HK-2 (cell line): ENCODE results near the gene OSCAR.

ENCODE experiments used
- DNase-seq: peaks from one replicate; pipeline ENCODE4 v3.0.0-alpha.2; 2018; ENCODE audit not compliant: unreplicated experiment

Gene OSCAR

DNA sequence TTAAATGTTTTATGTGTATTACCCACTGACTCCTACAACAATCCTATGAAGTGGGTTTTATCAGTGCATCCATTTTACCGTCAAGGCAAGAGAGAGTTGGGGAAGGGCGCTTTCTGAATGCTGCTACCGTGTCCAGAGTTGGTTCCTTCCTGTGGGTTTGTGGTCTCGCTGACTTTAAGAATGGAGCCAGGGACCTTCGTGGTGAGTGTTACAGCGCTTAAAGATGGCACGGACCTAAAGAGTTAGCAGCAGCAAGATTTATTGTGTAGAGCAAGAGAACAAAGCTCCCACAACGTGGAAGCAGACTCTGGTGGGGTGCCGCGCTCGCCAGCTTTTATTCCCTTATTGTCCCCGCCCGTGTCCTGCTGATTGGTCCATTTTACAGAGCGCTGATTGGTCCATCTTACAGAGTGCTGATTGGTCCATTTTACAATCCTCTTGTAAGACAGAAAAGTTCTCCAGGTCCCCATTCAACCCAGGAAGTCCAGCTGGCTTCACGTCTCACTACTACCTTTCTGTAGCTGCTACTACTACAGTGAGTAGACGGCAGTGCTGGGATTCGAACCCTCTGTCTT, 6.1 kb downstream of the OSCAR start:
- DNase-seq: no peak

DNA sequence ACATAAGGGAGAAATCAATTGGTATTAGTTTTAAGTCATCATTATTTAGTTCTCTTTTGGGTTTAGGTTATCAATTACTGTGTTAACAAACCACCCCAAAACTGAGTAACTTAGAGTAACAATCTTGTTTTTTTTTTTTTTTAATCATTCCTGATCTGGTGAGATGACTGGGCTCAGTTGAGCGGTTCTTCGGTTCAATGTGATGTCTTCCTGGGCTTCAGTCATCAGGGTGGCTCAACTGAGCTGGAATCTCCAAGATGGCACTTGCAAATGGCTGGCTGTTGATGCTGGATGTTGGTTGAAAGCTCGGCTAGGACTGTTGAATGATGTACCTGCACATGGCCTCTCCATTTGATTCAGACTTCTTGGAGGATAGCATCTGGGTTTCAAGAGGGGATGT, 16.2 kb downstream of the OSCAR start:
- no peak for DNase-seq

GRCh38 chr19:54081032-54081431, 19.6 kb downstream of the OSCAR start, which contains the start of gene TARM1:
Gene TARM1 (minus strand): TSS chr19:54081365. CDS start chr19:54081340, 25 bp downstream.
- DNase-seq: no peak

DNA sequence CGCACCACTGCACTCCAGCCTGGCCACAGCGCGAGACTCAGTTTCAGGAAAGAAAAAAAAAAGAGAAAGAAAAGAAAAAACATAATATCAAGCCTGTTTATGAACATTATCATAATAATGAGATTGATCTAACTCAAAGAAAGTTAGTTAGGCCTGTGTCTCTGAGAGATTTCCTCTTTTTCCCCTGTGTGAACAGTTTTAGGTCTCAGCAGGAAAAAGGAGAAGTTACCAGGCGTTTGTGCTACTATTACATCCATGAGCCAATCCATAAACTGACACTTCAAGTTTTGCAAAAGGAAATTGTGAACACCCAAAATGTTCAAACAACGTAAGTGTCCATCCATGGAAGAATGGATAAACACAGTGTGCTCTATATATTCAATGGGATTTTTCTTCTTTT, 23.3 kb downstream of the OSCAR start:
- no peak for DNase-seq

DNA sequence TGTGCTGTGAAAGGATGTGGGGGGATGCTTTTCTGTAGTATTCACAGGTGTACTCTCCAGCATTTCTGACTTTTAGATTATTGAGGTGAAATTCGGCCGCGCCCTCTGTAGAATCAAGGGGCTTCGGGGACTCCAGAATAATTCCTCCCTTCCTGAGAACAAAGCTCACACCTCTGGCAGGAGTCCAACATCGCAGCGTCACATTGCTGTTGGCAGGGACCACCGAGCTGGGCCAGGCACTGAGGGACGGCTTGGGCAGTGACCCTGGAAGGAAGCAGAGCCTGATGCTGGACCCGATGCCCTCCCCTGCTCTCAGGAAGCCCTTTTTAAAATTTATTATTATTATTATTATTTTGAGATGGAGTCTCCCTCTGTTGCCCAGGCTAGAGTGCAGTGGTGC, 25.8 kb downstream of the OSCAR start:
- DNase-seq: no peak

- no peak for DNase-seq
Measured at GRCh38 chr19:54073829-54074228, 26.8 kb downstream of the OSCAR start.

GRCh38 chr19:54069470-54069869, 31.1 kb downstream of the OSCAR start:
- no peak for DNase-seq

DNA sequence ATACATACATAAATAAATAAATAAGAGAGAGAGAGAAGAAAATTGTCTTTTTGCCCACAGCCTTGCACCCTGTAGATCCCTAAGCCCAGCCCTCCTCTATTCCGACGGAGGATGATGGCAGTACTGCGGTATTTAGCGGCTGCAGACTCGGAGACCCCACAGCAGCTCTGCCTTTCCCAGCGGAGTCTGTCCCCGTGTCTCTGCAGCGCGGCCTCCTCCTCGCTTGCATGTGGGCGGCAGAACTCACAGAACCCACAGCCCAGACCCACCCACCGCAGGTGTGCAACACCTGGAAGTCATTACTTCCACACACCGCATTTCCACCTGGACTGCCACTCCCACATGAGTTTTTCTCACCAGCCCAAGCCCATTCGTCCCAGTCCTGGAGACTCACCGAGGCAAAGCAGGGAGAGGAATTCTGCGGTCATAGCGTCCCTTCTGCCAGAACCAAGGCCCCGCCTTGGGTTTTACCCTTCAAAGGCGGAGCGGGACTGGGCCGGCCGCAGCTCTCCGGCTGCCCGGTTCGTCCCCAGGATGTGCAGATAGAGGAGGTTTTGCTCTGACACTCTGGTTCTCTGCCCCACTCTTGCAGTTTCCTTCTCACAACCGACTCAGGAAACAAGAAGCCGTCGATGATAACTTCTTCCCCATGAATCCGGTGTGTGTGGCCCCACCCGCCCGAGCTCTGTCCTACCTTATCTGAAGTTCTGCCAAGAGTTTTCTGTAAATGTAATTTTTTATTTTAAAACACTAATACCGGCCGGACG, 37.1 kb downstream of the OSCAR start, which contains the start of gene VSTM1:
Gene VSTM1 (minus strand): TSS at position 548 of the 767 bp plus-strand sequence. CDS start 120 bp downstream, at position 428.
- no peak for DNase-seq

GRCh38 chr19:54062643-54063042, 38.0 kb downstream of the OSCAR start:
- DNase-seq: no peak

DNA sequence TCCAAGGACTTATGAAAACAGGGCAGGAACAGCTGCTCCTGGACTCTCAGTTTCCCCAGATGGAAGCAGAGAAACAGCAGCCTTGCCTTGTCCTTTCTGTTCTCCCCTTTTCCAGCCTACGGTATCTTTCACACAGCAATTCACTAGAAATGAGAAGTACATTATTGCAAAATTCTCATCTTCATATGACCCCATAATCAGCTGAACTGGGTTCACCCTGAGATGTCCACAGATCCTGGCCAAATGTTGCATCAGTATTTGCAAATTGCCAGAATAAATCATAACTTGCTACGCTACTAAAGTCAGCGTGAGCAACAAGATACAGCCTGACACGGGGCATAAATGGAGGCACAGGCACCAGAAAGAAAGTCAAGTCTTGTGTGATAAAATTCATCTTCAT, 53.0 kb downstream of the OSCAR start:
- DNase-seq: no peak

- DNase-seq: no peak
Measured at GRCh38 chr19:54045771-54046170, 54.8 kb downstream of the OSCAR start.
